A549 (cell line): Measurements from ENCODE around the gene ZBED4. TPM values are rescaled to one million over a fixed set of nuclear protein-coding genes. Genes with fewer than 3 reads are reported as not detected.

Experiments used
- ATAC-seq, 2 experiments: fragments of 200-7000 bp in 1 of 2; fragments of >200 bp in 1 of 2; cut with Nextera tagmentation in 1 of 2; cut with Tn5 transposase in 1 of 2; 3 replicates each; pipeline versions ENCODE4 v1.8.0 to v1.9.1; 2018 to 2020; ENCODE audit warnings: mild to moderate bottlenecking in 1 of 2, moderate library complexity in 1 of 2
- CTCF ChIA-PET: fragments of 300-600 bp; sonication (Branson Sonifier 250); formaldehyde crosslinking; extraction: SDS; loops from one replicate; lab custom pipeline; 2021; ENCODE audit warnings: antibody characterized with exemption, inconsistent platforms; lab: Yijun Ruan, JAX
- POLR2A ChIA-PET: fragments of 350-600 bp; formaldehyde crosslinking; extraction: SDS; loops from one replicate; lab custom pipeline; 2021; ENCODE audit warnings: antibody characterized with exemption, inconsistent platforms; lab: Yijun Ruan, JAX
- DNase-seq, 2 experiments: peaks; one replicate each; pipeline versions ENCODE4 v3.0.0 to v3.0.0-alpha.2; 2011 to 2016; ENCODE audit warnings: low read depth in 1 of 2, low spot score in 1 of 2
- FAIRE-seq: peaks from 2 replicates; lab custom pipeline; 2011; peaks lifted over from hg19 to GRCh38; lab: Jason Lieb, UNC
- H3K27ac ChIP-seq, 2 experiments: fragments of >200 bp; sonication (Bioruptor Twin); formaldehyde crosslinking; 3 replicates each; pipeline ENCODE4 v1.5.1; 2016 to 2017
- H3K4me1 ChIP-seq: fragments of >200 bp; sonication (Bioruptor Twin); formaldehyde crosslinking; 3 replicates; pipeline ENCODE4 v1.6.1; 2016
- H3K4me2 ChIP-seq: fragments of >200 bp; sonication (Bioruptor Twin); formaldehyde crosslinking; 3 replicates; pipeline ENCODE4 v1.6.1; 2016
- H3K4me3 ChIP-seq: fragments of >200 bp; sonication (Bioruptor Twin); formaldehyde crosslinking; 3 replicates; pipeline ENCODE4 v1.5.1; 2016
- H3K9me3 ChIP-seq: fragments of >200 bp; sonication (Bioruptor Twin); formaldehyde crosslinking; 3 replicates; pipeline ENCODE4 v1.6.1; 2016
- ATOH8 ChIP-seq: fragments of 250-450 bp; sonication (Bioruptor Pico); IDR thresholded peaks from 2 replicates; pipeline ENCODE4 v1.5.0; 2020; ENCODE audit warnings: low read depth, mild to moderate bottlenecking, moderate library complexity
- BCL3 ChIP-seq: fragments of >200 bp; sonication (Bioruptor Twin); formaldehyde crosslinking; IDR thresholded peaks from 3 replicates; pipeline ENCODE4 v1.6.1; 2016
- CEBPB ChIP-seq, 2 experiments: fragments of >200 bp in 1 of 2; sonication (Bioruptor Twin) in 1 of 2; formaldehyde crosslinking in 1 of 2; IDR thresholded peaks; 2 replicates each; pipeline ENCODE4 v1.6.1; 2012 to 2016
- CHD2 ChIP-seq: fragments of 150-350 bp; IDR thresholded peaks from 2 replicates; pipeline ENCODE4 v1.6.1; 2014; ENCODE audit warnings: low read length; ENCODE audit not compliant: partially characterized antibody
- CHD4 ChIP-seq: fragments of 200-600 bp; sonication (generic); IDR thresholded peaks from 2 replicates; pipeline ENCODE4 v1.6.1; 2016; ENCODE audit warnings: antibody characterized with exemption, mild to moderate bottlenecking, borderline replicate concordance
- E2F6 ChIP-seq: IDR thresholded peaks from 2 replicates; pipeline ENCODE4 v1.6.1; 2012; ENCODE audit warnings: low read depth, borderline replicate concordance
- ESRRA ChIP-seq: fragments of 150-350 bp; IDR thresholded peaks from 2 replicates; pipeline ENCODE4 v1.6.1; 2014; ENCODE audit warnings: mild to moderate bottlenecking, low read length, borderline replicate concordance
- FOXS1 ChIP-seq: fragments of 250-450 bp; sonication (Bioruptor Pico); IDR thresholded peaks from 2 replicates; pipeline ENCODE4 v1.5.0; 2020; ENCODE audit warnings: mild to moderate bottlenecking, moderate library complexity
- HOXA7 ChIP-seq: fragments of 250-450 bp; sonication (Bioruptor Pico); IDR thresholded peaks from 2 replicates; pipeline ENCODE4 v1.5.0; 2020; ENCODE audit warnings: mild to moderate bottlenecking, moderate library complexity
- HOXB5 ChIP-seq: fragments of 250-450 bp; sonication (Bioruptor Pico); IDR thresholded peaks from 2 replicates; pipeline ENCODE4 v1.5.0; 2020; ENCODE audit warnings: mild to moderate bottlenecking, moderate library complexity
- KDM1A ChIP-seq: fragments of 200-600 bp; sonication (generic); IDR thresholded peaks from 2 replicates; pipeline ENCODE4 v1.6.1; 2016; ENCODE audit warnings: low read depth, mild to moderate bottlenecking
- MAFK ChIP-seq: fragments of 450-650 bp; IDR thresholded peaks from 2 replicates; pipeline ENCODE4 v1.6.1; 2014; ENCODE audit not compliant: partially characterized antibody
- MAZ ChIP-seq: fragments of 150-350 bp; IDR thresholded peaks from 2 replicates; pipeline ENCODE4 v1.6.1; 2014; ENCODE audit warnings: antibody characterized with exemption, low read depth, low read length, borderline replicate concordance
- NFE2L2 ChIP-seq: fragments of 150-350 bp; conservative IDR thresholded peaks from 2 replicates; pipeline ENCODE4 v1.6.1; 2014; ENCODE audit warnings: low read length
- NR3C1 ChIP-seq: fragments of >200 bp; sonication (Bioruptor Twin); formaldehyde crosslinking; IDR thresholded peaks from 3 replicates; pipeline ENCODE4 v1.6.1; 2017
- PBX3 ChIP-seq: IDR thresholded peaks from 2 replicates; pipeline ENCODE4 v1.6.1; 2012
- POLR2AphosphoS2 ChIP-seq: conservative IDR thresholded peaks from 2 replicates; pipeline ENCODE4 v1.6.1; 2012; ENCODE audit warnings: low read length, improper control_type of control experiment, inconsistent platforms
- RAD21 ChIP-seq, 2 experiments: fragments of >200 bp in 1 of 2; sonication (Bioruptor Twin) in 1 of 2; formaldehyde crosslinking in 1 of 2; IDR thresholded peaks in 1 of 2; conservative IDR thresholded peaks in 1 of 2; 2 replicates in 1 of 2; 3 replicates in 1 of 2; pipeline ENCODE4 v1.6.1; 2012 to 2018; ENCODE audit warnings: inconsistent platforms in 1 of 2
- RCOR1 ChIP-seq: fragments of 150-350 bp; IDR thresholded peaks from 2 replicates; pipeline ENCODE4 v1.6.1; 2014; ENCODE audit warnings: antibody characterized with exemption, low read length, low read depth
- USF2 ChIP-seq: fragments of 450-650 bp; IDR thresholded peaks from 2 replicates; pipeline ENCODE4 v1.6.1; 2014; ENCODE audit warnings: antibody characterized with exemption
- ZC3H11A ChIP-seq: fragments of 450-650 bp; IDR thresholded peaks from 2 replicates; pipeline ENCODE4 v1.6.1; 2014; ENCODE audit warnings: antibody characterized with exemption, mild to moderate bottlenecking
- ZFP36 ChIP-seq: fragments of 450-650 bp; IDR thresholded peaks from 2 replicates; pipeline ENCODE4 v1.6.1; 2014; ENCODE audit warnings: borderline replicate concordance; ENCODE audit not compliant: partially characterized antibody
- ZSCAN20 ChIP-seq: fragments of 250-450 bp; sonication (Bioruptor Pico); IDR thresholded peaks from 2 replicates; pipeline ENCODE4 v1.8.0; 2022; ENCODE audit warnings: mild to moderate bottlenecking, moderate library complexity
- WGBS: methylation state at CpG from one replicate; pipeline ENCODE4 v1.1.6; 2017; ENCODE audit errors: missing lambda C conversion rate; 5-methylcytosine and 5-hydroxymethylcytosine counted together
- polyA plus RNA-seq, 4 experiments: library from polyadenylated mRNA; depleted of rRNA in 3 of 4; stranded (reverse); fragments of >200 nt; fragmentation: RNase III in 1 of 4; extraction: RNeasy Plus Mini Kit Qiagen cat#74134 plus additional on column Dnase treatment in 1 of 4; gene quantifications; 2 replicates in 3 of 4; 3 replicates in 1 of 4; pipeline ENCODE4 v1.2.3, GENCODE V29; 2011 to 2017

Gene ZBED4
- polyA plus RNA-seq, 2 of the 4 experiments (the other 2 are of a cell fraction) = 8.6 to 9.5 TPM

GRCh38 chr22:49884075-49884474, 30.4 kb downstream of the ZBED4 start:
- 95% methylated on average over 20 of the region's 20 CpGs for WGBS
- DNase-seq = no peak
- Histone ChIP-seq H3K4me3 (no peak overlapping the region), H3K9me3 (no peaks in the 10 kb centered on the region; the same call in 2 of the 3 replicates), H3K4me2 (no peak overlapping the region), H3K27ac (no peak overlapping the region), H3K4me1 (no peaks in the 10 kb centered on the region)
- no peak for TF ChIP-seq KDM1A
- no peak for TF ChIP-seq HOXA7 (CRISPR knock-in tag)
- no peak for TF ChIP-seq ZC3H11A
- no peak for TF ChIP-seq HOXB5 (CRISPR knock-in tag)
- no peak for TF ChIP-seq E2F6
- no peak for TF ChIP-seq RCOR1
- TF ChIP-seq USF2 = no peak
- no peak for TF ChIP-seq CEBPB (IDR thresholded peaks at IDR 0.05)
- no peak for TF ChIP-seq ZFP36
- no peak for TF ChIP-seq RAD21 (conservative IDR thresholded peaks at IDR 0.05 in 1 of 2, IDR thresholded peaks at IDR 0.05 in 1 of 2)
- no peak for TF ChIP-seq CHD2
- TF ChIP-seq PBX3 = no peak
- no peak for TF ChIP-seq NFE2L2
- TF ChIP-seq NR3C1 = no peak
- no peak for TF ChIP-seq ESRRA
- ChIA-PET CTCF (no interaction called here), POLR2A (no interaction called here)
- FAIRE-seq = no peak
- no peak for ATAC-seq

GRCh38 chr22:49884503-49885260, 31.0 kb downstream of the ZBED4 start:
- DNase-seq (no peak), ATAC-seq (no peak), FAIRE-seq (no peak)
- Histone ChIP-seq H3K4me2 (no peak overlapping the region), H3K9me3 (no peaks in the 10 kb centered on the region; the same call in 2 of the 3 replicates), H3K4me3 (no peak overlapping the region), H3K4me1 (no peaks in the 10 kb centered on the region), H3K27ac (no peak overlapping the region)
- CTCF ChIA-PET = no interaction called here
- TF ChIP-seq RCOR1 (no peak), BCL3 (no peak), MAFK (no peak), CHD4 (no peak), ZSCAN20 (CRISPR knock-in tag) (no peak), FOXS1 (no peak), ATOH8 (CRISPR knock-in tag) (no peak), KDM1A (no peak), MAZ (no peak), POLR2AphosphoS2 (no peak)
- POLR2A ChIA-PET = no interaction called here
- 96% methylated on average over 20 of the region's 31 CpGs for whole genome bisulfite sequencing
